Uterus (tissue), 2 donors: ENCODE data around the gene UBE2QL1.

ENCODE experiments used
- CTCF ChIP-seq, 4 experiments: fragments of 200-600 bp in 2 of 4; fragments of 450-650 bp in 2 of 4; sonication (generic) in 2 of 4; IDR thresholded peaks; one replicate each; pipeline ENCODE4 v1.5.1; 2016 to 2019; ENCODE audit warnings: antibody characterized with exemption in 4 of 4, mild to moderate bottlenecking in 2 of 4, moderate library complexity in 1 of 4
- POLR2A ChIP-seq, 2 donors: fragments of 450-650 bp; IDR thresholded peaks; one replicate each; pipeline ENCODE4 v1.6.1; 2016; ENCODE audit warnings: antibody characterized with exemption in 2 of 2, mild to moderate bottlenecking in 1 of 2, moderate library complexity in 1 of 2

DNA sequence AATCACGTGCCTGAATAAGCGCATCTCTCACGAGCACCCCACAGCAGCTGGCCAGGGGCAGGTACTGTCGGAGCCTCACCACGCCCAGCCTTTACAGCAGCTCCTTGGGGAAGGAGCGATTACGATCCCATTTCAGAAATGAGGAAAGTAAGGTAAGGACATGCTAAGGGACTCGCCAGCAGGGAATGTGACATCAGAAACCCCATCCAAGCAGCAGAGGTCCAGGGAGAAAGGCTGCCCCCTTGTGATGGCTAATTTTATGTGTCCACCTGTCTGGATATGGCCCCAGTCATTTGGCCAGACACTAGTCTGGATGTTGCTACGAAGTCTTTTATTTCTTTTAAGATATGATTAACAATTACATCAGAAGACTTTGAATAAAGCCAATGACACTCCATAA lies 77.3 kb downstream of the UBE2QL1 start:
- TF ChIP-seq CTCF (IDR thresholded peaks at IDR 0.05) (no peak), POLR2A (IDR thresholded peaks at IDR 0.05) (no peak)
